ENCODE measurements around the gene STMN3. TPM values are rescaled to one million over a fixed set of nuclear protein-coding genes. Genes with fewer than 3 reads are reported as not detected.

STMN3 gene
- total and polyA plus RNA-seq, 10 of the 15 experiments (the other 5 are each of a cell fraction or from before 2014, with no cell fraction given): 0.09 to 3.6 (median 1.4) TPM; not detected in 1

- peak; percentile 45 for ATAC-seq
- ChIA-PET RAD21 (ENCODE audit: unreplicated experiment) (interaction anchor here (1.5 to 1.7 kb wide), 2 partner anchors 15 to 88 kb away, joined by 7 to 33 read pairs; no protein-coding TSS in a partner anchor), CTCF (interaction anchor here (0.6 to 1.3 kb wide), 2 partner anchors 15 to 75 kb away, joined by 3 to 4 read pairs; no protein-coding TSS in a partner anchor), SMC1A (ENCODE audit: uncharacterized antibody, unreplicated experiment) (interaction anchor here (1.1 to 1.4 kb wide), 2 partner anchors 8 to 15 kb away, joined by 6 to 10 read pairs; no protein-coding TSS in a partner anchor), POLR2A (interaction anchor here (0.6 to 1.9 kb wide), 9 partner anchors 8 to 1286 kb away, joined by 3 to 17 read pairs (median 4); partner anchors contain the start of genes PTK6 and RTEL1)
- H2AFZ ChIP-seq (ENCODE audit: control insufficient read depth, low read depth, low read length): peak within 1 kb of the TSS; percentile 62
- H3K27me3 ChIP-seq (replicated peaks in 1 of 2; ENCODE audit: control insufficient read depth in 2 of 2, insufficient read depth in 2 of 2, low read length in 1 of 2): no peaks in the 10 kb centered on the region
- no peak for DNase-seq (ENCODE audit: low read depth, low spot score)
- H3K79me2 ChIP-seq (ENCODE audit: control insufficient read depth, insufficient read depth, low read length): peaks cover 53% of the 10 kb centered on the region
- in situ Hi-C loops (cut with MboI) (no loop called here), intact Hi-C loops (cut with micrococcal nuclease; ENCODE audit: unreplicated experiment) (loop anchor here (1.0 to 5.0 kb wide), 2 partner anchors 72 to 89 kb away; partner anchors contain the start of genes FNDC11 and PTK6)
- TF ChIP-seq BHLHE40 (IDR thresholded peaks at IDR 0.05; ENCODE audit: borderline replicate concordance in 1 of 2, low read depth in 2 of 2, low read length in 1 of 2): peak in 1 of 2 experiments; percentile 69; a peak in 2 of 4 replicates
- peak; percentile 51; the same call in 1 of the 2 replicates for TF ChIP-seq LARP7 (IDR thresholded peaks at IDR 0.05)
- TF ChIP-seq TCF12 (IDR thresholded peaks at IDR 0.05; ENCODE audit: low read depth, low read length): 0 out of 2 replicates have a peak, but pooled peaks have one; percentile 35
- TF ChIP-seq IKZF1 (conservative IDR thresholded peaks at IDR 0.05): peak; percentile 60; the same call in 1 of the 2 replicates
- TF ChIP-seq DPF2 (IDR thresholded peaks at IDR 0.05): peak; percentile 10; the same call in 1 of the 2 replicates
- peak; percentile 90 for TF ChIP-seq BACH1 (IDR thresholded peaks at IDR 0.05; ENCODE audit: borderline replicate concordance)
- no peak for TF ChIP-seq E2F8 (IDR thresholded peaks at IDR 0.05; ENCODE audit: low read depth, partially characterized antibody)
- TF ChIP-seq NR2F1 (conservative IDR thresholded peaks at IDR 0.05): peak; percentile 27; the same call in 1 of the 2 replicates
- TF ChIP-seq IRF4 (IDR thresholded peaks at IDR 0.05; ENCODE audit: low read depth, low read length): no peak
- TF ChIP-seq EED (IDR thresholded peaks at IDR 0.05; ENCODE audit: low read depth): no peak
- TF ChIP-seq ZNF24 (IDR thresholded peaks at IDR 0.05): no peak
- peak; percentile 92 for TF ChIP-seq YY1 (IDR thresholded peaks at IDR 0.05; ENCODE audit: low read depth, low read length)
- TF ChIP-seq GATAD2B (conservative IDR thresholded peaks at IDR 0.05; ENCODE audit: low read depth): peak; percentile 63; the same call in 1 of the 2 replicates
- peak; percentile 73 for TF ChIP-seq POLR2A (IDR thresholded peaks at IDR 0.05; ENCODE audit: low read depth, low read length)
- TF ChIP-seq EGR1 (IDR thresholded peaks at IDR 0.05; ENCODE audit: borderline replicate concordance in 1 of 2, low read depth in 2 of 2, low read length in 2 of 2): peak; percentile 62 to 76; a peak in 2 of 3 replicates
- peak; percentile 54; the same call in 1 of the 2 replicates for TF ChIP-seq TAF1 (IDR thresholded peaks at IDR 0.05; ENCODE audit: borderline replicate concordance, low read depth, low read length)
- TF ChIP-seq RELA (IDR thresholded peaks at IDR 0.05; ENCODE audit: borderline replicate concordance, partially characterized antibody): peak; percentile 16
- TF ChIP-seq NR2C1 (IDR thresholded peaks at IDR 0.05): peak; percentile 14; the same call in 1 of the 2 replicates
- peak; percentile 35; the same call in 1 of the 2 replicates for TF ChIP-seq NKRF (conservative IDR thresholded peaks at IDR 0.05)
- WGBS (ENCODE audit: insufficient coverage, insufficient replicate concordance, low lambda C conversion rate, missing lambda C conversion rate): under 1% methylated on average over 43 of the region's 114 CpGs
- peak within 1 kb of the TSS; percentile 84 for H3K9ac ChIP-seq (ENCODE audit: control insufficient read depth, insufficient read depth, low read length)
- H4K20me1 ChIP-seq (ENCODE audit: control insufficient read depth, insufficient read depth): no peaks in the 10 kb centered on the region
- no peaks in the 10 kb centered on the region for H3K9me3 ChIP-seq (replicated peaks; ENCODE audit: control insufficient read depth, insufficient read depth, low read length)
- no TSS peak for BruUV-seq (replicated peaks)
- no peak for FAIRE-seq
- H3K27ac ChIP-seq (ENCODE audit: control insufficient read depth, insufficient read depth): peak within 1 kb of the TSS; percentile 81
- H3K4me3 ChIP-seq: peak within 1 kb of the TSS; percentile 94
- H3K4me2 ChIP-seq (ENCODE audit: control insufficient read depth, insufficient read depth): peak within 1 kb of the TSS; percentile 99
- H3K36me3 ChIP-seq (ENCODE audit: control insufficient read depth in 2 of 2, insufficient read depth in 2 of 2, low read length in 1 of 2): no peaks in the 10 kb centered on the region; a peak in 1 of 4 replicates
- H3K4me1 ChIP-seq (ENCODE audit: control insufficient read depth, insufficient read depth, low read length): peaks cover 8% of the 10 kb centered on the region
Observed at GRCh38 chr20:63626424-63627128, 26.6 kb downstream of the STMN3 start, which contains the start of gene GMEB2. Gene GMEB2 (minus strand): TSS chr20:63627101. CDS start chr20:63619397, 7,704 bp downstream.
